Muscle layer of colon (tissue), 2 donors: Measurements from ENCODE around the gene NUFIP1.

Experiments used
- H3K27ac ChIP-seq: one replicate; pipeline ENCODE4 v1.7.0; 2013; ENCODE audit warnings: low read depth, mild to moderate bottlenecking, low read length, moderate library complexity
- H3K27me3 ChIP-seq, 2 donors: one replicate each; pipeline ENCODE4 v1.7.0; 2013; ENCODE audit warnings: low read length in 2 of 2, mild to moderate bottlenecking in 2 of 2; ENCODE audit not compliant: insufficient read depth in 2 of 2, control insufficient read depth in 1 of 2
- H3K36me3 ChIP-seq: one replicate; pipeline ENCODE4 v1.7.0; 2013; ENCODE audit warnings: mild to moderate bottlenecking, low read length; ENCODE audit not compliant: insufficient read depth
- H3K4me1 ChIP-seq: one replicate; pipeline ENCODE4 v1.7.0; 2013; ENCODE audit warnings: mild to moderate bottlenecking, low read length; ENCODE audit not compliant: insufficient read depth
- H3K4me3 ChIP-seq, 2 donors: one replicate each; pipeline ENCODE4 v1.7.0; 2013; ENCODE audit warnings: low read length in 2 of 2, low read depth in 1 of 2, mild to moderate bottlenecking in 1 of 2, moderate library complexity in 1 of 2
- H3K9ac ChIP-seq: one replicate; pipeline ENCODE4 v1.7.0; 2013; ENCODE audit warnings: low read length
- H3K9me3 ChIP-seq: one replicate; pipeline ENCODE4 v1.7.0; 2013; ENCODE audit warnings: mild to moderate bottlenecking, low read length
- donor health status: abdominal sarcoma.
- donor health status: Adenocarcinoma of cecum.

The NUFIP1 gene

DNA sequence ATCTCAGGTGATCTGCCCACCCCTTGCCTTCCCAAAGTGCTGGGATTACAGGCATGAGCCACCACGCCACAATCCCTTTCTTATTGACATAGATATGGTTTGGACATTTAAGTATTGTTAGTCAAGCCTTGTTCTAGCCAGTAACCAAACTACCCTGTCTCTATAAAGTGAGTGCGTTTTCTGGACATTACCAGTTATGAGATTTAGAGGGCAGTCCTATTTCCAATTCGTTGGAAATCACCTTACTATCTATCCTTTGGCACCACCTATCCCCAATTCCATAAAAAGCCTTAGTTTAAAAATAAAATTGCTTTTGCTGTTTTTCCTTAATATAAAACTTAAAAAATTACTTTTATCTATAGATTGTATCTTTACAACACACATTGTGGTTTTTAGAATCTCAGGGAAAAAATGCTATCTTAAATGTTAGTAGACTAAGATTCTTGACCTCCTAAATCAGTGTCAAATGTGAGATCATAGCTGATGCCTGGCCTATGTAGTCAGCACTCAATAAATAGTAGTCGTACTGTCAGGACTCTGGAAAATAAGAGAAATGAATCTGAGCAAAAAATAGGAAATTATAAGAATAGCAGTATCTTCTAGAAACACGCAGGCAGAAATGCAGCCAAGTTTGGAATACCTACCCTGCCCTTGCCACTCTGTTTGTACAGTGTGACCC, 57.0 kb downstream of the NUFIP1 start:
- H3K9ac ChIP-seq, result no peak overlapping the region
- no peaks in the 10 kb centered on the region for H3K27me3 ChIP-seq
- no peaks in the 10 kb centered on the region for H3K4me1 ChIP-seq
- no peaks in the 10 kb centered on the region for H3K9me3 ChIP-seq
- no peak overlapping the region for H3K27ac ChIP-seq
- H3K36me3 ChIP-seq, result no peaks in the 10 kb centered on the region
- H3K4me3 ChIP-seq, result no peak overlapping the region

DNA sequence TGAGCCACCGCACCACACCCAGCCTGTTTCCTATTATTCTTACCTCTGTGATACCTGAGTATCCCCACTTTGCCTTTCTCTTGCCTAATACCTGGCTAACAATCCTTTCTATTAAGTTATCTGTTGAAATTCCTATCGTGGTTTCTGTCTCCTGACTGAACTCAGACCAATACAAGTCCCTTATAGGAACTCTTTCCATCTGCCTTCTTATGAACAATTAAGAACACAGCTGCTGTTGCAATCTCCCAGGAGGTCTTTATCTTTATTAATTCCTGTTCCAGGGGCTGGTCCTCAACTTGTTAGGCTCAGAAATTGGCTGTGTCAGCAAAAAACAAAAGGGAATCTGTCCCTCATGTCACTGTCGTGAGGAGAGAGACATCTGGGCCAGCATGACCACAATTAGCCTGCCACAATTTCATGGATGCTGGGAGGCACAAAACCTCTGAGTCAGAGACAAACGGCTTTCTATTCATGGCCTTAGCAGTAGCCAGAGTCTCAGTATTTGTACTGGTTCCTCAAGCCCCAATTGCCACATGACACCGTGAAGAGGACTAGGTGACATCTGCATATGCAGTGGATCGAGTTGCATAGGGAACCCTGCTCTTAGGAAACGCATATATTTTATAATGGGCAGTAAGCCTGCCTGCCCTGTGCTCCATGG, 58.2 kb downstream of the NUFIP1 start:
- H3K4me3 ChIP-seq, result no peak overlapping the region
- H3K4me1 ChIP-seq, result no peaks in the 10 kb centered on the region
- no peak overlapping the region for H3K27ac ChIP-seq
- no peaks in the 10 kb centered on the region for H3K36me3 ChIP-seq
- no peaks in the 10 kb centered on the region for H3K9me3 ChIP-seq
- no peak overlapping the region for H3K9ac ChIP-seq
- no peaks in the 10 kb centered on the region for H3K27me3 ChIP-seq

DNA sequence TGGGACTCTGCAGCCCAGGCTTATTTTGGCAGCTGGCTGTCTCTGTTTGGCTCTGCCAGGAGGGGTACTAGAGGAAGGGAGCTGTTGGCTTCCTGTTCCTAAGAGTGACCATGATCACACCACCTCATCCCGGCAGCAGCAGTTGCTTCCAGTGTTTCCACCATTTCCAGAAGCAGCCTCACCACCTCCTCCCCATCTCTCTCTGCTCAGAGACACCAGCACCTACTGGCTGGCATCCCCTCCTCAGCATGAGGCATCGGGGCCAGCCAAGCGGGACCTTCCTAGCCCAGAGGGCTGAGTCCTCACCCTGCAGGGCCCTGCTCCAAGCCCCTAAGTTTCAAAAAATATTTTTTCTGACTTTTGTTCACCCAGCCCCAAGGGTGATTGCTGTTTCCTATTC, 59.0 kb downstream of the NUFIP1 start:
- no peaks in the 10 kb centered on the region for H3K27me3 ChIP-seq
- no peaks in the 10 kb centered on the region for H3K36me3 ChIP-seq
- no peak overlapping the region for H3K9ac ChIP-seq
- H3K9me3 ChIP-seq, result no peaks in the 10 kb centered on the region
- H3K27ac ChIP-seq, result no peak overlapping the region
- H3K4me1 ChIP-seq, result no peaks in the 10 kb centered on the region
- no peak overlapping the region for H3K4me3 ChIP-seq

DNA sequence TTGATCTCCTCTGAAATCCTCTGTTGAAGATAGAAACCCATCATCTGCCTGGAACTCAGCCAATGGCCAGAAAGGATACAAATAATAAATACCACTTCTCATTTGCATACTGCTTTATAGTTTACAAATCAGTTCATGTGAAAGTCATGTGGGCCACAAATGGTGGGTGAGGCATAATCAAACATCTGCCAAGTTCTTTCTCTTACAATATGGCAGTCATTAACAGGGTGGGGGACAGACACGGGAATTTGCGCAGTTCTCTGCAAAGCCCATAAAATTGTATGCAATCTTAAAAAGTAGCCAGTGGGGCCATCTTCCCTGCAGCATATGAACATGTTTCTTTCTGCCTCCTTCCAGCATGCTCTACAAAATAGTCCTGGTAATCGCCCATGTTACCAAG, 59.6 kb downstream of the NUFIP1 start:
- Histone ChIP-seq H3K9me3 (no peaks in the 10 kb centered on the region), H3K36me3 (no peaks in the 10 kb centered on the region), H3K27ac (no peak overlapping the region), H3K27me3 (no peaks in the 10 kb centered on the region), H3K4me3 (no peak overlapping the region), H3K4me1 (no peaks in the 10 kb centered on the region), H3K9ac (no peak overlapping the region)

DNA sequence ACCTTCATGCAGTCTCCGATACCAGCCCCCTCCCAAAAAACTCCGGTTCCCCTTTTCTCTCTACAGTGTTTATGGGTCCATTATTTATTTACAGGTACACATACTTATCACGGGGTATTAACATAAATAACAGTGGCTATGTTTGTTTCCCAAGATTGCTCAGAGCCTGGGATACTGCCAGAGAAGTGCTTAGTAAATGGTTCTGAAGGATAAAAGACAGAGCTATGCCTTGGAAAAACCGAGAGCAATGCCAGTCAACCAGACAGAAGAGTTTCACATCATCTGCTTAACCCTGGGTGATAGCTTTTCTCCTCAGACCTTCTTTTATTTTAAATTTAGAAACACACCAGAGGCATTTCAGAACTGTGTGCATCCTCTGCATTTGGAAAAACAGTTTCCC, 61.3 kb downstream of the NUFIP1 start:
- H3K9me3 ChIP-seq, result no peaks in the 10 kb centered on the region
- no peak overlapping the region for H3K9ac ChIP-seq
- no peaks in the 10 kb centered on the region for H3K27me3 ChIP-seq
- no peak overlapping the region for H3K27ac ChIP-seq
- no peaks in the 10 kb centered on the region for H3K4me1 ChIP-seq
- H3K4me3 ChIP-seq, result no peak overlapping the region
- H3K36me3 ChIP-seq, result no peaks in the 10 kb centered on the region

DNA sequence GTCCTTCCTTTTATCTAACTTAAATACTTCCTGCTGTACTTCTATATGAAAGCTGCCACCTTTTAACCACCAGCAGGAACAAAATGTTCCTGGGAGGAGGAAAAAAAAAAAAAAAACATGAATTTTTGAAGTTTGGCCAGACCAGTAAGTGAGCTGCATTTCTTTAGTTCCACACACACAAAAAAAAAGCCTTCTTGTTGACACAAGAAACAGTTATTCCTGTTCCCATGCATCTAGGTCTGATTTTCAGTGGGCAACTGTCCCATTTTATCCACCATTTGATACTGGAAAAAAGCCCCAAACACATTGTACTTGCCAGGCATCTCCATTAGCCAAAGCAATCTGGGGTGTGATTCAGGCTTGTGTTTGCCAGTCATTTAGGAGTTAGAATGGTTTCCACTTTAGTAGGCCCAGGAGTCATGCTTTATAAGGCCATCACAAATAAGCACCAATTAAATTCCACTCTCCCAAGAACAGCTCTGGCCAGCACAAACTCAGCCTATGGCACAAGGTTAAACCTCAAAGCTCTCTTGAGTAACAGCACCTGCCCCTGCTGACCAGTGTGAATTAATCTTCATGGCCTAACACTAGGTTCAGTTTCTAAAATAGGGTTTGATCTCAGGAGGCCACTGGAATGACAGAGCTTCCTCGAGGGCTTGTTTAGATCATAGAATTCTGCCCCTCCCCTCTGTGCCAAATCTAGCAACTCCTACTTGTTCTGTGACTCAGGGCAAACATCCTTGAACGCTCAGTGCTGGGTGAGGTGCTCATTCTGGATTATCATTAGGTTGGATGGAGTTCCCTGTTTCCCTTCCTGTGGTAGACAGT, 67.1 kb downstream of the NUFIP1 start:
- H3K4me3 ChIP-seq, result no peak overlapping the region

DNA sequence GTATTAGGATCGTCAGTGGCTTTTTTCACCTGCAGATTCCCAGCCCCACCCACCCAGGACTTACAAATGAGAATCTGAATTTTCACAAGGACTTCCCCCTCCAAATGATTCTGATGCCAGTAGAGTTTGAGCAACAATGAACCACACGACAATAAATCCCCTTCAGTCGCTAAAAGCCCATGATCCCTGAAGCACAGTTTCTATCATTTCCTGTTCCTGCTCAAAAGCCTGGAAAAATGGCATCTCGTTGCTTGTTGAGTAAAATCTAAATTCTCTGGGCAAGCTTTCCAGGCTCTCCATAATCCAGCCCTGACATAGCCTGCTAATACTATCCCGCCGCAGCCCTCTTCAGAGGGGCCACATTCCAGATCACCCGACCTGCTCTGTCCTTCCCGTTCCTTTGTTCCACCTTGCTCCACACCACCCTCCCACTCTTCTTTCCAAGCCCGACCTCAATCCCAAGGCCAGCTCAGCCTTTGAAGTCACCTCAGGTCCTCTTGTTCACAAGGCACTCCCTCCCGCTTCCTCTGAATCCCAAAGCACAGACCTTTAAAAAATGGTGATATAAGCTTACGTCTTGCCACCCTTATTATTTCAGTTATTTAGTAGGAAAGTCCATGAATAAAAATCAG, 67.9 kb downstream of the NUFIP1 start:
- H3K9ac ChIP-seq, result no peak overlapping the region

More for the DNA sequence above, 67.1 kb downstream of the NUFIP1 start:
- no peaks in the 10 kb centered on the region for H3K27me3 ChIP-seq
- H3K9ac ChIP-seq, result no peak overlapping the region
- H3K9me3 ChIP-seq, result no peaks in the 10 kb centered on the region
- peaks cover 23% of the 10 kb centered on the region for H3K4me1 ChIP-seq
- no peaks in the 10 kb centered on the region for H3K36me3 ChIP-seq
- no peak overlapping the region for H3K27ac ChIP-seq

DNA sequence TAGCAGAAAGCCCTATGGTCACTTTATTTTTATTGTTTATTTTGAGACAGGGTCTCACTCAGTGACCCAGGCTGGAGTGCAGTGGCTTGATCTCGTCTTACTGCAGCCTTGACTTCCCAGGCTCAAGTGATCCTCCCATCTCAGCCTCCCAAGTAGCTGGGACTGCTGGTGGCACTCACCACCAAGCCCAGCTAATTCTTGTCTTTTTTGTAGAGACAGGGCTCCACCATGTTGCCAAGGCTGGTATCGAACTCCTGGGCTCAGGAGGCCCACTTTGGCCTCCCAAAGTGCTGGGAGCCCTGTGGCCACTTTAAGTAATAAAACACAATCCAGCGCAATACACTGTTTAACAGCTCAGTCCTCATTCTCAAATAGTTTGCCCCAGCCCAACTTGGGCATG, 69.3 kb downstream of the NUFIP1 start:
- H3K27me3 ChIP-seq, result no peaks in the 10 kb centered on the region
- peaks cover 23% of the 10 kb centered on the region for H3K4me1 ChIP-seq
- no peak overlapping the region for H3K9ac ChIP-seq
- H3K4me3 ChIP-seq, result no peak overlapping the region
- no peak overlapping the region for H3K27ac ChIP-seq
- H3K9me3 ChIP-seq, result no peaks in the 10 kb centered on the region
- H3K36me3 ChIP-seq, result no peaks in the 10 kb centered on the region

More for the DNA sequence above, 67.9 kb downstream of the NUFIP1 start:
- Histone ChIP-seq H3K27ac (no peak overlapping the region), H3K27me3 (no peaks in the 10 kb centered on the region), H3K36me3 (no peaks in the 10 kb centered on the region), H3K9me3 (no peaks in the 10 kb centered on the region), H3K4me1 (peaks cover 23% of the 10 kb centered on the region), H3K4me3 (no peak overlapping the region)

DNA sequence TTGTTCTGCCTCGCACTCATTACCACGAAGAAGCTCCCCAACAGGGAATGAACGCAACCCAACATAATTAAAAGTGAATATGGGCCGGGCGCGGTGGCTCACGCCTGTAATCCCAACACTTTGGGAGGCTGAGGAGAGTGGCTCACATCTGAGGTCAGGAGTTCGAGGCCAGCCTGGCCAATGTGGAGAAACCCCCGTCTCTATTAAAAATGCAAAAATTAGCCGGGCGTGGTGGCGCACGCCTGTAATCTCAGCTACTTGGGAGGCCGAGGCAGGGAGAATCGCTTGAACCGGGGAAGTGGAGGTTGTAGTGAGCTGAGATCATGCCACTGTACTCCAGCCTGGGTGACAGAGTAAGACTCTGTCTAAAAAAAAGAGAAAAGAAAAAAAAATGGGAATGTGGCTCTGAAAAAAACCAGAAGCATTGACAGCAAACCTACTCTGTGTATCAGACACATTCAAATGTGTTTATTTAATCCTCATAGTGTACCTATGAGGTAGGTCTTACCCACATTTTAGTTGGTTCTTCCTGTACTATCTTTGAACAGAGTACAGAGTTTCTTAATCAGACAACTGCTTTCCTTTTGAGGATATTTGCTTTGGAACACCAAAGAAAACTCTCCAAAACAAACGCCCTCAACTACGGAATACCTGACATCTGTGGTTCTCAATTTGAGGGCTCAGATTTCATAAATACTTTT, 70.0 kb downstream of the NUFIP1 start:
- H3K27ac ChIP-seq, result peak overlapping the region; percentile 84
- no peaks in the 10 kb centered on the region for H3K36me3 ChIP-seq
- peak overlapping the region; percentile 86 for H3K9ac ChIP-seq
- H3K4me1 ChIP-seq, result peaks cover 23% of the 10 kb centered on the region
- peak overlapping the region; percentile 8 to 85 for H3K4me3 ChIP-seq
- H3K27me3 ChIP-seq, result no peaks in the 10 kb centered on the region
- no peaks in the 10 kb centered on the region for H3K9me3 ChIP-seq

DNA sequence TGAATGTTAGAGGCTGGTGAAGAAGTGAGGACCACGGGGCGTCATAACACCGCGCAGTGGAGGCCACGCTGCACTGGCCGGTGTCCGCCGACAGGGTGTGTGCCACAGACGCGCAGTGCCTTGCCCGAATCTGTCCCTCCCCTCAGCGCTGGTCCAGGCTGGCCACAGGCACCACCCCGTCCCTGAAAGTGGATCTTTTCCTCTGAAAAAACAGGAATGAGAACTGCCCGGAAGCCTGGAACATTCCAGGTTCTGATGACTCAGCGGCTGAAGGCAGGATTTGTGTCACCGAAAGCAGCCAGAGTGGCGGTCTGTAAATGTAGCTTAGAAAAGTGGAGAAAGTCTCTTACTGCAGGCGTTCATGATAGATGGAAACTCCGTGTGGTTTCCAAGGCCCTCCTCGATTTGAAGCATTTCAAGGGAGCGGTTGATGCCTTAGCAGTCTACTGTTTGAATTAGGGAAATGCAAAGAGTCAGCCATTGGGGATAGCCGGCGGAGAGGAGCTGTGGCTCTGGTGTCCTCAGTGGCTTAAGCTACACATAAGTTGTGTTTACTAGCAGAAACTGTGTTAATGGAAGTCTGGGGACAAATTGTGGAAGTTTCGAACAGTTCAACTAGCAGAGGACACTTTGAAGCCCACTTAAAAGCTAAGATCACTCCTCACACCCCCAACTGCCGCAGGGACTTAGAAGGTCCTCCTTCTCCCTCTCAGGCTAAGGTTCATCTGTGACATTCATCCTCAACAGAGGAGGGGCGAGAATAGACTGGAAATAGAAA, 70.8 kb downstream of the NUFIP1 start:
- no peaks in the 10 kb centered on the region for H3K27me3 ChIP-seq
- peak overlapping the region; percentile 86 for H3K9ac ChIP-seq
- H3K4me1 ChIP-seq, result peaks cover 23% of the 10 kb centered on the region
- no peaks in the 10 kb centered on the region for H3K9me3 ChIP-seq
- H3K36me3 ChIP-seq, result no peaks in the 10 kb centered on the region
- H3K27ac ChIP-seq, result peak overlapping the region; percentile 84
- peak overlapping the region; percentile 8 to 85 for H3K4me3 ChIP-seq
